Fibroblast of pulmonary artery (primary cell): ENCODE measurements around the gene PTPN14.

Source experiments
- DNase-seq: peaks from one replicate; pipeline ENCODE4 v3.0.0-alpha.2; 2010; ENCODE audit warnings: low read depth
- H3K4me3 ChIP-seq: replicated peaks from 2 replicates; pipeline ENCODE4 v1.5.1; 2011; ENCODE audit warnings: low read depth, mild to moderate bottlenecking, control low read depth, low read length, moderate library complexity
- TF ChIP-seq, protein P1 (sequence below): IDR thresholded peaks from 2 replicates; pipeline ENCODE4 v1.5.1; 2011; ENCODE audit warnings: mild to moderate bottlenecking, control low read depth, low read length, inconsistent platforms; ENCODE audit errors: missing control alignments

Gene PTPN14

GRCh38 chr1:214318356-214318755 is 233.0 kb downstream of the PTPN14 start:
- TF ChIP-seq, protein P1, sequence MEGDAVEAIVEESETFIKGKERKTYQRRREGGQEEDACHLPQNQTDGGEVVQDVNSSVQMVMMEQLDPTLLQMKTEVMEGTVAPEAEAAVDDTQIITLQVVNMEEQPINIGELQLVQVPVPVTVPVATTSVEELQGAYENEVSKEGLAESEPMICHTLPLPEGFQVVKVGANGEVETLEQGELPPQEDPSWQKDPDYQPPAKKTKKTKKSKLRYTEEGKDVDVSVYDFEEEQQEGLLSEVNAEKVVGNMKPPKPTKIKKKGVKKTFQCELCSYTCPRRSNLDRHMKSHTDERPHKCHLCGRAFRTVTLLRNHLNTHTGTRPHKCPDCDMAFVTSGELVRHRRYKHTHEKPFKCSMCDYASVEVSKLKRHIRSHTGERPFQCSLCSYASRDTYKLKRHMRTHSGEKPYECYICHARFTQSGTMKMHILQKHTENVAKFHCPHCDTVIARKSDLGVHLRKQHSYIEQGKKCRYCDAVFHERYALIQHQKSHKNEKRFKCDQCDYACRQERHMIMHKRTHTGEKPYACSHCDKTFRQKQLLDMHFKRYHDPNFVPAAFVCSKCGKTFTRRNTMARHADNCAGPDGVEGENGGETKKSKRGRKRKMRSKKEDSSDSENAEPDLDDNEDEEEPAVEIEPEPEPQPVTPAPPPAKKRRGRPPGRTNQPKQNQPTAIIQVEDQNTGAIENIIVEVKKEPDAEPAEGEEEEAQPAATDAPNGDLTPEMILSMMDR: no peak
- DNase-seq: peak; percentile 24
- H3K4me3 ChIP-seq: no peak overlapping the region

- DNase-seq: no peak
- no peak overlapping the region for H3K4me3 ChIP-seq
- TF ChIP-seq, protein P1: peak; percentile 23
Observed at GRCh38 chr1:214317734-214318133, 233.7 kb downstream of the PTPN14 start.

GRCh38 chr1:214317300-214317699 is 234.1 kb downstream of the PTPN14 start:
- TF ChIP-seq, protein P1: no peak
- H3K4me3 ChIP-seq: no peak overlapping the region
- no peak for DNase-seq

- DNase-seq: no peak
- no peak overlapping the region for H3K4me3 ChIP-seq
- TF ChIP-seq, protein P1: no peak
Observed at GRCh38 chr1:214316593-214316992, 234.8 kb downstream of the PTPN14 start.

- TF ChIP-seq, protein P1: no peak
- no peak for DNase-seq
- no peak overlapping the region for H3K4me3 ChIP-seq
Observed at GRCh38 chr1:214314178-214314843, 237.1 kb downstream of the PTPN14 start.

- no peak overlapping the region for H3K4me3 ChIP-seq
- TF ChIP-seq, protein P1: no peak
- no peak for DNase-seq
Observed at GRCh38 chr1:214312530-214313051, 238.8 kb downstream of the PTPN14 start.
